HG03159 (cell line): ENCODE results near the gene NUDT6.
"Not testable (repeated sequence)": the region's sequence is repeated elsewhere in the genome, so short reads cannot be mapped to it uniquely, and the experiment has no call there.

ENCODE experiments used
- ATAC-seq: cut with Tn5 transposase; IDR thresholded peaks from one replicate; pipeline ENCODE4 v1.9.1; 2021; ENCODE audit warnings: mild to moderate bottlenecking, moderate library complexity; ENCODE audit not compliant: unreplicated experiment

Gene NUDT6

GRCh38 chr4:122921971-122922876 lies at the start of gene NUDT6:
Gene NUDT6 (minus strand): TSS chr4:122922597. CDS start chr4:122922572, 25 bp downstream.
- peak; percentile 63 for ATAC-seq

GRCh38 chr4:122968227-122968812 lies 45.9 kb upstream of the NUDT6 start:
- ATAC-seq, result no peak

GRCh38 chr4:122967231-122967630 lies 44.8 kb upstream of the NUDT6 start:
- no peak for ATAC-seq

GRCh38 chr4:122966201-122966600 lies 43.8 kb upstream of the NUDT6 start:
- ATAC-seq, result no peak

GRCh38 chr4:122963216-122963615 lies 40.8 kb upstream of the NUDT6 start:
- ATAC-seq, result no peak

- ATAC-seq, result no peak
Observed at GRCh38 chr4:122960611-122961000, 38.2 kb upstream of the NUDT6 start.

GRCh38 chr4:122959981-122960610 lies 37.7 kb upstream of the NUDT6 start:
- no peak for ATAC-seq

GRCh38 chr4:122959441-122959840 lies 37.0 kb upstream of the NUDT6 start:
- no peak for ATAC-seq

- ATAC-seq, result no peak
Observed at GRCh38 chr4:122958505-122958904, 36.1 kb upstream of the NUDT6 start.

- ATAC-seq, result no peak
Observed at GRCh38 chr4:122953924-122954323, 31.5 kb upstream of the NUDT6 start.

- no peak for ATAC-seq
Observed at GRCh38 chr4:122952028-122952427, 29.6 kb upstream of the NUDT6 start.

- no peak for ATAC-seq
Observed at GRCh38 chr4:122948671-122949070, 26.3 kb upstream of the NUDT6 start.

- ATAC-seq, result no peak
Observed at GRCh38 chr4:122946142-122946541, 23.7 kb upstream of the NUDT6 start.

- ATAC-seq, result not testable (repeated sequence)
Observed at GRCh38 chr4:122945136-122945535, 22.7 kb upstream of the NUDT6 start.

GRCh38 chr4:122932763-122933162 lies 10.4 kb upstream of the NUDT6 start:
- no peak for ATAC-seq

GRCh38 chr4:122930862-122931261 lies 8.5 kb upstream of the NUDT6 start:
- ATAC-seq, result no peak

- ATAC-seq, result no peak
Observed at GRCh38 chr4:122928930-122929329, 6.5 kb upstream of the NUDT6 start.

GRCh38 chr4:122922877-122923511 lies 597 bp upstream of the NUDT6 start:
- peak; percentile 97 for ATAC-seq

- ATAC-seq, result no peak
Observed at GRCh38 chr4:122921300-122921699, 1.1 kb downstream of the NUDT6 start.

- no peak for ATAC-seq
Observed at GRCh38 chr4:122920473-122920872, 1.9 kb downstream of the NUDT6 start.

- ATAC-seq, result no peak
Observed at GRCh38 chr4:122917731-122918130, 4.7 kb downstream of the NUDT6 start.
